HepG2 (cell line): Measurements from ENCODE around the gene XPNPEP1. TPM values are rescaled to one million over a fixed set of nuclear protein-coding genes. Genes with fewer than 3 reads are reported as not detected.

Experiments
- AFF4 ChIP-seq: sonication (generic); formaldehyde crosslinking; IDR thresholded peaks from 2 replicates; pipeline ENCODE4 v1.4.0; 2020; ENCODE audit warnings: missing genetic modification reagents
- ATF3 ChIP-seq: sonication (generic); formaldehyde crosslinking; IDR thresholded peaks from 2 replicates; pipeline ENCODE4 v1.4.0; 2020; ENCODE audit warnings: missing genetic modification reagents
- DMTF1 ChIP-seq: sonication (generic); formaldehyde crosslinking; IDR thresholded peaks from 2 replicates; pipeline ENCODE4 v1.4.0; 2020; ENCODE audit warnings: mild to moderate bottlenecking, missing genetic modification reagents
- ERF ChIP-seq: IDR thresholded peaks from 2 replicates; pipeline ENCODE4 v1.6.1; 2018; ENCODE audit warnings: missing biosample characterization, missing genetic modification reagents
- ETV6 ChIP-seq: sonication (generic); formaldehyde crosslinking; conservative IDR thresholded peaks from 2 replicates; pipeline ENCODE4 v1.4.0; 2020; ENCODE audit warnings: missing genetic modification reagents
- HMG20B ChIP-seq: conservative IDR thresholded peaks from 2 replicates; pipeline ENCODE4 v1.6.1; 2016; ENCODE audit warnings: missing genetic modification reagents, missing compliant biosample characterization
- HOXD1 ChIP-seq: sonication (generic); formaldehyde crosslinking; IDR thresholded peaks from 2 replicates; pipeline ENCODE4 v1.5.0; 2020; ENCODE audit warnings: missing genetic modification reagents
- IKZF1 ChIP-seq: fragments of 450-650 bp; IDR thresholded peaks from 2 replicates; pipeline ENCODE4 v1.7.1; 2016
- KAT8 ChIP-seq: IDR thresholded peaks from 2 replicates; pipeline ENCODE4 v1.6.1; 2016; ENCODE audit warnings: missing genetic modification reagents, missing compliant biosample characterization
- MTF1 ChIP-seq: sonication (generic); formaldehyde crosslinking; IDR thresholded peaks from 2 replicates; pipeline ENCODE4 v1.5.0; 2020; ENCODE audit warnings: missing genetic modification reagents
- PAX8 ChIP-seq: sonication (generic); formaldehyde crosslinking; IDR thresholded peaks from 2 replicates; pipeline ENCODE4 v1.8.0; 2022; ENCODE audit warnings: mild to moderate bottlenecking, missing genetic modification reagents, borderline replicate concordance
- SALL1 ChIP-seq: sonication (generic); formaldehyde crosslinking; IDR thresholded peaks from 2 replicates; pipeline ENCODE4 v1.8.0; 2022; ENCODE audit warnings: mild to moderate bottlenecking, missing genetic modification reagents
- TBP ChIP-seq: sonication (generic); formaldehyde crosslinking; IDR thresholded peaks from 2 replicates; pipeline ENCODE4 v1.5.0; 2020; ENCODE audit warnings: missing genetic modification reagents
- ZNF281 ChIP-seq: sonication (generic); formaldehyde crosslinking; IDR thresholded peaks from 2 replicates; pipeline ENCODE4 v1.4.0; 2020; ENCODE audit warnings: missing genetic modification reagents, borderline replicate concordance
- ZNF343 ChIP-seq: sonication (generic); formaldehyde crosslinking; IDR thresholded peaks from 2 replicates; pipeline ENCODE4 v1.4.0; 2020; ENCODE audit warnings: mild to moderate bottlenecking, missing genetic modification reagents
- ZNF432 ChIP-seq: sonication (generic); formaldehyde crosslinking; IDR thresholded peaks from 2 replicates; pipeline ENCODE4 v1.5.0; 2020; ENCODE audit warnings: missing genetic modification reagents, mild to moderate bottlenecking, borderline replicate concordance
- ZNF44 ChIP-seq: sonication (generic); formaldehyde crosslinking; IDR thresholded peaks from 2 replicates; pipeline ENCODE4 v1.5.1; 2020; ENCODE audit warnings: mild to moderate bottlenecking, missing genetic modification reagents
- ZNF782 ChIP-seq: sonication (generic); formaldehyde crosslinking; IDR thresholded peaks from 2 replicates; pipeline ENCODE4 v1.4.0; 2020; ENCODE audit warnings: missing genetic modification reagents, mild to moderate bottlenecking, borderline replicate concordance
- polyA plus RNA-seq, 8 experiments: library from polyadenylated mRNA; depleted of rRNA in 3 of 8; stranded (reverse) in 7 of 8; unstranded in 1 of 8; fragments of >200 nt; fragmentation: Illumina TruSeq in 4 of 8; extraction: Trizol in 4 of 8; gene quantifications; 2 replicates each; pipeline versions ENCODE4 v1.2.1 to v1.2.3, GENCODE V29; 2011 to 2016; ENCODE audit warnings: low read depth in 4 of 8, missing spikeins in 1 of 8, mixed read lengths in 1 of 8; ENCODE audit not compliant: insufficient read depth in 1 of 8
- total RNA-seq, 5 experiments: library from RNA; depleted of rRNA; stranded (reverse); fragments of >200 nt; fragmentation: Illumina TruSeq; extraction: Trizol; gene quantifications; 2 replicates each; pipeline ENCODE4 v1.2.3, GENCODE V29; 2016; ENCODE audit warnings: low read depth in 1 of 5

Gene XPNPEP1
- total and polyA plus RNA-seq, 2 of the 13 experiments (the other 11 are each of a cell fraction or from before 2014, with no cell fraction given) = 30.3 to 55.5 TPM

GRCh38 chr10:109966961-109967738 is 43.8 kb upstream of the XPNPEP1 start (continued):
- TF ChIP-seq HOXD1 (CRISPR knock-in tag) = peak; percentile 63; the same call in 1 of the 2 replicates
- TF ChIP-seq ZNF782 = no peak
- no peak for TF ChIP-seq ZNF44 (CRISPR knock-in tag)
- TF ChIP-seq ZNF432 = no peak
- TF ChIP-seq KAT8 (CRISPR knock-in tag) = peak; percentile 64
- TF ChIP-seq ZNF343 (CRISPR knock-in tag) = no peak
- TF ChIP-seq SALL1 (CRISPR knock-in tag) = peak; percentile 83
- TF ChIP-seq TBP (CRISPR knock-in tag) = no peak
- TF ChIP-seq ATF3 (CRISPR knock-in tag) = no peak
- no peak for TF ChIP-seq IKZF1
- TF ChIP-seq AFF4 (CRISPR knock-in tag) = no peak
- no peak for TF ChIP-seq HMG20B (CRISPR knock-in tag)
- TF ChIP-seq DMTF1 (CRISPR knock-in tag) = no peak
- TF ChIP-seq MTF1 (CRISPR knock-in tag) = no peak
- peak; percentile 89 for TF ChIP-seq ZNF281
- TF ChIP-seq ERF (CRISPR knock-in tag) = no peak
- TF ChIP-seq PAX8 (CRISPR knock-in tag) = no peak
- no peak for TF ChIP-seq ETV6 (CRISPR knock-in tag)
